Activated CD8-positive, alpha-beta memory T cell treated with anti-CD3 and anti-CD28 coated beads, Interleukin-2, amount 50 U/mL, for 48 hours (primary cell): ENCODE results near the gene BRD1.
"Not testable (repeated sequence)": the region's sequence is repeated elsewhere in the genome, so short reads cannot be mapped to it uniquely, and the experiment has no call there.

Experiments
- DNase-seq: peaks from one replicate; pipeline ENCODE4 v3.0.0-alpha.2; 2020

BRD1 gene

GRCh38 chr22:49852898-49853894 is 25.5 kb upstream of the BRD1 start, which contains the start of gene ZBED4:
ZBED4 (plus strand) TSS chr22:49853844; CDS start chr22:49883663, 29,819 bp downstream.
- DNase-seq, result peak; percentile 100

- DNase-seq, result not testable (repeated sequence)
These were observed 24.9 kb upstream of the BRD1 start for GRCh38 chr22:49852568-49852897.

GRCh38 chr22:49850959-49851802 is 23.5 kb upstream of the BRD1 start:
- no peak for DNase-seq

GRCh38 chr22:49850021-49850911 is 22.6 kb upstream of the BRD1 start:
- no peak for DNase-seq

GRCh38 chr22:49849161-49850020 is 21.7 kb upstream of the BRD1 start:
- no peak for DNase-seq

GRCh38 chr22:49848690-49849160 is 21.1 kb upstream of the BRD1 start:
- DNase-seq, result no peak

- DNase-seq, result no peak
These were observed 20.3 kb upstream of the BRD1 start for GRCh38 chr22:49847751-49848689.

GRCh38 chr22:49845666-49846459 is 18.2 kb upstream of the BRD1 start:
- no peak for DNase-seq

- no peak for DNase-seq
These were observed 17.6 kb upstream of the BRD1 start for GRCh38 chr22:49845241-49845640.

GRCh38 chr22:49838771-49839717 is 11.4 kb upstream of the BRD1 start:
- peak; percentile 88 for DNase-seq

- no peak for DNase-seq
These were observed 5.8 kb upstream of the BRD1 start for GRCh38 chr22:49833340-49834007.

- no peak for DNase-seq
These were observed 1.6 kb upstream of the BRD1 start for GRCh38 chr22:49829044-49829853.

- no peak for DNase-seq
These were observed 909 bp upstream of the BRD1 start for GRCh38 chr22:49828599-49828965.

- no peak for DNase-seq
These were observed 311 bp downstream of the BRD1 start for GRCh38 chr22:49827271-49827852.

- DNase-seq, result peak; percentile 70
These were observed 936 bp downstream of the BRD1 start for GRCh38 chr22:49826603-49827270.
